ENCODE measurements around the gene OSMR.

Gene OSMR

GRCh38 chr5:38845526-38846378 lies at the start of gene OSMR:
TSS of gene OSMR (plus strand) at chr5:38846012. CDS start at chr5:38869045, 23,033 bp downstream.
- DNase-seq: no peak

DNA sequence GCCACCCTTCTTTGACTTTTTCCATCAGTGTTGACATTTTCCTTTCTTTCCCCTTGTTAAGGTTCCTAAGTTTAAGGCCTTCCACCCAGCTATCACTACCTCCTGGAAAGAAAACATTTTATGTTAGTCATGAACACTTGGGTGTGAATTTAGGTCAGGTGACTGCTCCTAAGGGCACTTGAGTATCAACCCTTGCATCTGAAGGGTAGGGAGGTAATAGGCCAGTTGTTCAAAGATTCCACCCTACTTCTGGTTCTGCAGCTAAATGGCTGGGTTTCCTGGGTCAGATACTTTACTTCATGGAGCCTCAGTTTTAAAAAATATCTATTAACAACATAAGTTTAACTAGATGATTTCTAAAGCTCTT lies 49.1 kb upstream of the OSMR start:
- DNase-seq: no peak

GRCh38 chr5:38797838-38798237 lies 48.0 kb upstream of the OSMR start:
- DNase-seq: no peak

DNA sequence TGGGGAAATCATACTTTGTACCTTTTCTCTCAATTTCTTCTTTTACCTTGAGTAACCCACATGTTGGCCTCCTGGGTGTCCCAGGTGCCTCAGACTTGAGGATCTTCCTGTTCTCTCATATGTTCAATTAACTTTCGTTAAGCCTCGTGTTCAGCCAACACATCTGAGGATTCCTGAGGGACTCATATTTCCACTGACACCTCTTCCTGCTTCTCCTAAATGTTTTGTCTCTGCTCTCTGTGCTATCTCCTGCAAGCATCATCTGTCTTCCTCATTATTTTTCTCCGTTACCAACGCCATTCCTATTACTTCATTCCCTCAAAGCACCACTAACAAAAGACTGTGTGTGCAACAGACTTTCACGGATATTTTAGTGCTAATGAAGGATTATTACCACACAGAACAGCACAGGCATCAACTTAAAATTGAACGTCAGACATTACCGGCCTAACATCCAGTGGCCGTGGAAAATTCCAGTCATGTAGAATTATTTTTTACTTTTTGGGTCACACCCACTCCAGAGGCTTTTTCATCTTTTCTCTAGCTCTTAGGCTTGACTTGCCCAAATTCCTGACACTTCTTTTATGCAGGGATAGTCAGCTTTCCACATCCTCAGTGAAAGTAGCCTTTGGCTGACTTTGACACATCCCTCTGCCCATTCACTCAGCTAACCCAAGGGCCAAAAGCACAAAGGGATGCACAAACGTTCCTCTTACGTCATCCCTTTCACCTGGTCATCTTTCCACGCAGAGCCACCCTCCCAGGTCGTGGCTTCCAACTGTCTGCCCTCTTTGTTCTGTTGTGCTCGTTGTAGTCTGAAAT lies 46.0 kb upstream of the OSMR start:
- no peak for DNase-seq

DNA sequence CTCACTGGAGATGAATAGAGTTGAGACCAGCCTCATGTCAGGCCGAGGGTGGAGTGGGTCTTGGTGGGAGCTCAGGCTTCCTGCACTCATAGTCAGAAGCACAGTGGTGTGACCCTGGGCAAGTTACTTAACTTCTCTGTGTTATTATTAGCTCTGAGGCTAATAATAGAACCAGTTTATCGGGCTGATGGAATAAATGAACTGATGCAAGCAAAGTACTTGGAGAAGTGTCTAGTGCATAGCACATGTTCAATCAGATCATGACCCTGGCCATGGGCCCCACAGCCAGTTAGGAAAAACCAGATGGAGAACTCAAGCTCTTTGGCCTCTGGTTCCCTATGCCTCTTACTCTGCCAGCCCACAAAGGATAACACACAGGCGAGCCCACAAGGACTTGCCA lies 45.3 kb upstream of the OSMR start:
- DNase-seq: no peak

DNA sequence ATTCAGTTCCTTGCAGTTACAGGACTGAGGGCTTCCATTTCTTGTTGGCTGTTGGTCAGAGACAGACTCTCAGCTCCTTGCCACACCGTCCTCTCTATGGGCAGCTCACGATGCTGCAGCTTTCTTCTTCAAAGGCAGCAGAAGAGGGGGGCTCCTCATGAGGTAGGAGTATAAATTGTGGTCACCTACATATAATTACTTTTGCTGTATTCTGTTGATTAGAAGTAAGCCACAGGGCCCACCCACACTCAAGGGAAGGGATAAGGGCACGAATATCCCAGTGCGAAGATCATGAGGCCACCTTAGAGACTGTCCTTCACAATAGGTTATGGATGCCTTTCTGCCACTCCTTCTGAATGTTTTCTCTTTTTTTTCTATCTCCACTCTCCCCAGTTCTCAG lies 43.7 kb upstream of the OSMR start:
- no peak for DNase-seq

- no peak for DNase-seq
Observed at GRCh38 chr5:38803246-38803645, 42.6 kb upstream of the OSMR start.

GRCh38 chr5:38806775-38807258 lies 39.0 kb upstream of the OSMR start:
- DNase-seq: no peak

GRCh38 chr5:38807570-38808483 lies 38.0 kb upstream of the OSMR start:
- DNase-seq: no peak

DNA sequence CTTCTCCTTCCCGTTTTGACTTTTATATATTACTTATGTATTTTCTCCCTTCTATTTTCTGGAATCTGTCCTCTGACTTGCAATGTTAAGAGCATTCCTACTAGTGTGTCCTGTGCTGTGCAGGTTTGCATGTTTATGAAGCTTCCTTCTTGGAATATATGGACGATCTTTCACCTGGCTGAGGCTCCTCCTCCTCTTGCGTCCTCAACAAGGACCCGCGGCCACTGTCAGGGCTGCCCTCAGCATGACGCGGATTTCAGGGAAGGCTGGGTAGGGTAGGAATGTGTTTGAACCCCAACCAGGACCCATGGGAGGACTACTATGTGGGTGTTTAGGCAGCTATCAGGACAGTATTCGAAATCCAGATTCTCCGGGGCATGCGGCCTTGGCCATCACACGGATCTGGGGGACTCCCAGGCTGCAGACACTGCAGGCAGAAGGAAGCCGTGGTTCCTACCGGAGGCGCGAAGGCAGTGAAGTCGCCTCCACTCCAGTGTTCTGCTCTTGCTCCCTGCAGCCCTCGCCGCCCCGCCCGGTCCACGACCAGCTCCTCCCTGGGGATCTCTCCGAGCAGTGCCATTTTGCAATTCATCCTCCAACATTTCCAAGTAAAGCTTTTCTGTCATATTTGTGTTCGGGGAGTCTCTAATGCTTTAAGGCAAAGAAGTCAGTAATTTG lies 37.0 kb upstream of the OSMR start:
- no peak for DNase-seq

- peak; percentile 15 to 30 for DNase-seq
Observed at GRCh38 chr5:38809388-38810359, 36.1 kb upstream of the OSMR start.

GRCh38 chr5:38814879-38815278 lies 30.9 kb upstream of the OSMR start:
- no peak for DNase-seq

DNA sequence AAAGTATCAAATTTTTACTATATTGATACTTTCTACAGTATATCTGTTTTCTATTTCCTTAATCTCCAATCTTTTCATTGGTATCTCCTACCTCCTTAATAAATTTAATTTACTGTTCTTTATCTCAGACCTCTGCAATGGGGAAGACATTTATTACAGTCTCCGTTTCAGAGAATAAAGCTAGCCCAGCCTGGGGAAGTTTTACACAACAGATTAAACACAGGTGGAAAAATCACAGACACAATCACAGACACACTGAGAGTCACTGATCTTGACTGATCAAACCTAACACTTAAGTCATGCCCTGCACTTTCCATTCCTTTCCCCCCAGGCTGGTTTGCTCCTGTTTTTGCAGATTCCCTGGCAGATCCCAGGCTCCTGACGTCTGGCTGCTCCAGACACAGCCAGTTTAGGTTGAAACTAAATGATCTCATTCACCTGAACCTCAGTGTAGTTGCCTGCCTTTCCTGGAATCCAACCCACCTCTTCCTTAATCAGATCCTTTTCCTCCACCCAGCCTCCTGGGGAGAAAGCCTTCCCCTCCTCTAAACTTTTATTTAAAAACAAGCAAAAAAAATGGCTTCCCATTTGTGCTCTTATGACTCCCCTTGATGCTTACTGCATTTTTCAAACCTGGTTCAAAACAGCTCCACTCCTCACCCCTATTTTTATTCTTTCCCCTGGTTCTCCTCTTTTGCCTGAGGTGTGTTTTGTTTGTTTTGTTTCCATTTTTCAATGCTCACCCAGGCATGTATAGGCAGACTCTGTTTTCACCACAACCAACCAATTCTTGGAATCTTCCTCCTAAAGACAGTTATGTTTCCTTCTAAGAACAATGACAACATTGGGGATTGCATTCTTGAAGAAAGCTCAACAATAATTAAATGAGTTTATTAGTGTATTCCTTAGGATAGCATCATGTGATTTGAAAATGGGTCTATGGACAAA lies 29.5 kb upstream of the OSMR start:
- no peak for DNase-seq

GRCh38 chr5:38821679-38822078 lies 24.1 kb upstream of the OSMR start:
- DNase-seq: no peak

DNA sequence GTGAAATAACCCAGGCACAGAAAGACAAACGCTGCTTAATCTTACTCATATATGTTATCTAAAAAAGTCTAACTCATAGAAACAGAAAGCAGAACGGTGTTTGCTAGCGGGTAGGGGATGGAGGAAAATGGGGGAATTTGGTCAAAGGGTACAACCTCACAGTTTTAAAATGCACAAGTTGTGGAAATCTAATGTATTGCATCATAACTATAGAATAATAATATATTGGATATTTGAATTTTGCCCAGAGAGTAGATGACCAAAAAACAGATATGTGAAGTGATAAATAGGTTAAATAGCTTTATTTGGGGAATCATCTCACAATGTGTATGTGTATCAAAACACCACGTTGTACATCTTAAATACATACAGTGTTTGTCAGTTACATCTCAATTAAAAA lies 22.3 kb upstream of the OSMR start:
- no peak for DNase-seq

DNA sequence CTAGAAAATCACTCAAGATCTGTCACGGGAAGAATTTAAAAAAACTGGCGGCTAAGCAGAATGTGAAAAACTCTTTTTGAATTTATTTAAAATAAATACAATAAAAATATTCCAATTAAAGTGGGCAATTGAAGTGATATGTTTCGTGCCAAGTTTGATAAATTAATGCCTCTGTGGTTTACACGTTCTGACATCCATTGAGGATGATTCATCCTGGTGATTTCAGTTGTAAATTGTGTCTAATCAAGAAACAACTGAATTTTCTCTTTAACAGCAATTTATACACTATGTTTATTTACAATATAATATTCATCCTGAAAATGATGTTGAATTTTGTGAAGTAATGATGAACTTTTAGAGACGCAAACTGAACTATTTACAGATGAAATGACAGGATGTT lies 21.0 kb upstream of the OSMR start:
- DNase-seq: no peak

DNA sequence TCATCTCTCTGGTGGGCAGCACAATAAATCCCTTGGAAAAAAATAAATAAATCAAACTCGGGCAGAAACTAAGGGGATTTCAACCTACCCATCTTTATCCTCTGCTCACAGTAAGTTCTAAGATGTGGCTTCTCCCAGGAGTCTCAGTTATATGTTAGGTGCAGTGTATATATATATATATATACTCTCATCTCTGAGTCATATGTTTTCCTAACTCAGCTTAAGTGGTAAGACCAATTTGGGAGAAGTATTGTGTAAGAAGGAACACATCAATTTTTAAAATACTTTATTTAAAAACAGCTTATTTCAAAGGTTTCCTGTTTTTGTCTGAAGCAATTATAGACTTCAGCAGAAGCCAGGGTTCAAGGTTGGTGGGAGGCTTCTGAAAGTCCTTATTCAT lies 20.3 kb upstream of the OSMR start:
- no peak for DNase-seq

DNA sequence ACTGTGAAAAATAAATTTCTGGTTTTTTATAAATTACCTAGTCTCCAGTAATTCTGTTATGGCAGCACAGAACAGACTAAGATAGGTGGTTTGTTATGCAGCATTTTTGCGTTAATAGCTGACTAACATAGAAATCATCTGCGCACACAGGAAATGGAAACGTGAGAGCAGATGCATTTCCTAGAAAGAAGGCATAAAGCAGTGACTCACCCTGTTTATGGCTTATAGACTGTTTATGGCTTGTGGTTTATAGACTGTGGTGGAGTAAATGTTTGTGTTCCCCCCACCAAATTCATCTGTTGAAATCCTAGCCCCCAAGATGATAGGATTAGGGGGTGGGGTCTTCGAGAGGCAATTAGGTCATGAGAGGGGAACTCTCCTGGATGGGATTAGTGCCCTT lies 18.3 kb upstream of the OSMR start:
- no peak for DNase-seq

DNA sequence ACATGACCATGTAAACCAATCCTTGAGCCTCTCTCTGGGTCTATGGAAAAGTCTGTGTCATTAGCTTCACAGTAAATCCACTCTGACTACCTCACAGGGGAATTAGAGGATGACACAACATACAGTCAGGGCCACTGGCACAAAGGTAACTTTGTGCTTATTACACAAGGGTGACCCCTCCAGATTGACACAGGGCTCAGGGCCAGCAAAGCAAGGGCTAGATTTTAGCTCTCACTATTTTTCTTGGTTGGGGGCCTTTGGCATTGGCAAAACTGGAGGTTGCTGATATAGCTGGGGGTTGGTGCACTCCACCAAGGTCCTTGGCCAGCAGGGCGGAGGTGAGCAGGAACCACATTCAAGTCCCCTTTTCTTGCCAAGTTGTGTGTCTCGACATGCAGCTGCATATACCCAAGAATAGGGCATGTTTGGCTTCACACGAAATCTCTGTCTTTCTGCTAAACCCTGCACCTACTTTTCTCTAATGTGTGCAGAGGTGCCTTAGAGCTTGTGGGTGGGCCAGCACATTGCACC lies 15.2 kb upstream of the OSMR start:
- no peak for DNase-seq

- DNase-seq: no peak
Observed at GRCh38 chr5:38831117-38831516, 14.7 kb upstream of the OSMR start.

Data from CD4-positive, alpha-beta T cell treated with Interleukin-4 for 1 hour (primary cell).